Epithelial cell of esophagus (primary cell): ENCODE results near the gene ODF2L.

ENCODE experiments used
- DNase-seq: peaks from one replicate; pipeline ENCODE4 v3.0.0; 2010; ENCODE audit warnings: low read depth
- H3K4me3 ChIP-seq: 2 replicates; pipeline ENCODE4 v1.5.1; 2011; ENCODE audit warnings: mild to moderate bottlenecking, low read length, control low read depth
- TF ChIP-seq, protein P1 (sequence below): IDR thresholded peaks from 2 replicates; pipeline ENCODE4 v1.5.1; 2011; ENCODE audit warnings: low read depth, mild to moderate bottlenecking, low read length, control low read depth, inconsistent platforms; ENCODE audit not compliant: insufficient read depth; ENCODE audit errors: missing control alignments

The ODF2L gene

DNA sequence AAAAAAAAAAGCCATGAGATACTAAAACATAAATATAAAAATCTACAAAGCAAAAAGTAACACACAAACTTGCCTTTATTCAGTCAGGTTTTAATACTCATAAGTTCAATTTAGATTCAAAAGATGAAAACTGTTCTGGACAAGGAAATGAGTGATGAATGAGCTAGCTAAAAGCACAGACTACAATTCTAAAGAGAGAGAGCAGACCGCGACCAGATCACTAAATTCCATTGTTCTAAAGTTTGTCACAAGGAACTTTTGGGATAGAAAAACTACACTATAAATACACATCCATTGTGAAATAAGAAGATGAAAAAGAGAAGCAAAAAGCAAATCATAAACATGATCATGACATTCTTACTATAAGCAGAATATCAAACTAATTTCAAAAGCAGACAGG is 1.7 kb downstream of the ODF2L start:
- H3K4me3 ChIP-seq, result no peak overlapping the region

GRCh38 chr1:86389307-86389706 is 6.8 kb downstream of the ODF2L start:
- TF ChIP-seq, protein P1, sequence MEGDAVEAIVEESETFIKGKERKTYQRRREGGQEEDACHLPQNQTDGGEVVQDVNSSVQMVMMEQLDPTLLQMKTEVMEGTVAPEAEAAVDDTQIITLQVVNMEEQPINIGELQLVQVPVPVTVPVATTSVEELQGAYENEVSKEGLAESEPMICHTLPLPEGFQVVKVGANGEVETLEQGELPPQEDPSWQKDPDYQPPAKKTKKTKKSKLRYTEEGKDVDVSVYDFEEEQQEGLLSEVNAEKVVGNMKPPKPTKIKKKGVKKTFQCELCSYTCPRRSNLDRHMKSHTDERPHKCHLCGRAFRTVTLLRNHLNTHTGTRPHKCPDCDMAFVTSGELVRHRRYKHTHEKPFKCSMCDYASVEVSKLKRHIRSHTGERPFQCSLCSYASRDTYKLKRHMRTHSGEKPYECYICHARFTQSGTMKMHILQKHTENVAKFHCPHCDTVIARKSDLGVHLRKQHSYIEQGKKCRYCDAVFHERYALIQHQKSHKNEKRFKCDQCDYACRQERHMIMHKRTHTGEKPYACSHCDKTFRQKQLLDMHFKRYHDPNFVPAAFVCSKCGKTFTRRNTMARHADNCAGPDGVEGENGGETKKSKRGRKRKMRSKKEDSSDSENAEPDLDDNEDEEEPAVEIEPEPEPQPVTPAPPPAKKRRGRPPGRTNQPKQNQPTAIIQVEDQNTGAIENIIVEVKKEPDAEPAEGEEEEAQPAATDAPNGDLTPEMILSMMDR, result no peak
- DNase-seq, result no peak
- no peak overlapping the region for H3K4me3 ChIP-seq

More for the DNA sequence above, 1.7 kb downstream of the ODF2L start:
- TF ChIP-seq, protein P1, result no peak
- peak; percentile 14 for DNase-seq

DNA sequence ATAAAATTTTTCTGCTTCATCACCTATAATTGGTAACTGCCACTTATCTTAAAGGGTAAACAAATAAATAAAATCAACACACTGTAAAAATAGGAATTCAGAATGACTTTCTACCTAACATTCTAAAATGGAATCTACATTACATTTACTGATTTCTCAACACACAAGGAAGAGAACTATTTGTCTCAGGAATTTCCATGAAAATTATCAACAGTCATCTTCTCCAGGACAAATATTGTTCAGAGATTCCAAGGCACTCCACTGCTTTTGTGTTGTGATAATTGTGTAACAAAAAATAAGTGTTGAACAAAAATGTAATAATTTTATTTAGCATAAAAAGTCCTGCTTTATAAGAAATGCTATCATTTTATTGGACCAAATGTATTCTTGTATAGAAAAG is 7.3 kb downstream of the ODF2L start:
- DNase-seq, result no peak
- TF ChIP-seq, protein P1, result no peak
- H3K4me3 ChIP-seq, result no peak overlapping the region

- TF ChIP-seq, protein P1, result no peak
- H3K4me3 ChIP-seq, result no peak overlapping the region
- DNase-seq, result no peak
These were observed 8.1 kb downstream of the ODF2L start for GRCh38 chr1:86387916-86388627.

- TF ChIP-seq, protein P1, result no peak
- DNase-seq, result no peak
These were observed 13.2 kb downstream of the ODF2L start for GRCh38 chr1:86382878-86383277.

GRCh38 chr1:86381223-86381622 is 14.9 kb downstream of the ODF2L start:
- DNase-seq, result no peak
- no peak overlapping the region for H3K4me3 ChIP-seq
- TF ChIP-seq, protein P1, result no peak

More at GRCh38 chr1:86382878-86383277, 13.2 kb downstream of the ODF2L start:
- no peak overlapping the region for H3K4me3 ChIP-seq
